ENCODE measurements around the gene HADHB. TPM values are rescaled to one million over a fixed set of nuclear protein-coding genes. Genes with fewer than 3 reads are reported as not detected.

The HADHB gene
- polyA plus RNA-seq, 1 of the 3 experiments (the other 2 are of a cell fraction): 108 TPM

- Histone ChIP-seq H3K27me3 (ENCODE audit: insufficient read depth) (peaks cover 5% of the 10 kb centered on the region; the same call in 1 of the 2 replicates), H3K4me2 (no peak overlapping the region), H4K20me1 (ENCODE audit: insufficient read depth) (no peaks in the 10 kb centered on the region), H3K36me3 (replicated peaks in 1 of 2; ENCODE audit: control insufficient read depth in 1 of 2, insufficient read depth in 2 of 2, low read length in 1 of 2) (no peaks in the 10 kb centered on the region), H3K9ac (no peak overlapping the region), H3K9me3 (no peaks in the 10 kb centered on the region), H3K27ac (ENCODE audit: low read depth in 2 of 2, low read length in 1 of 2) (no peak overlapping the region), H3F3A (replicated peaks; ENCODE audit: insufficient read depth) (no peaks in the 10 kb centered on the region), H2AFZ (ENCODE audit: low read depth) (no peak overlapping the region), H3K79me2 (ENCODE audit: insufficient read depth) (no peaks in the 10 kb centered on the region), H3K4me3 (ENCODE audit: low read depth in 2 of 2, low read length in 1 of 2) (no peak overlapping the region), H3K9me2 (no peaks in the 10 kb centered on the region), H3K4me1 (ENCODE audit: control insufficient read depth in 1 of 2, insufficient read depth in 2 of 2, low read depth in 1 of 2, low read length in 1 of 2) (peaks cover 0 to 5% of the 10 kb centered on the region in 2 experiments; a peak in 1 of 4 replicates)
- WGBS (ENCODE audit: low lambda C conversion rate): 59% methylated on average over 7 of the region's 8 CpGs
- TF ChIP-seq EZH2phosphoT487 (IDR thresholded peaks at IDR 0.05; ENCODE audit: borderline replicate concordance, low read depth): no peak
- no peak for TF ChIP-seq RFX5 (IDR thresholded peaks at IDR 0.05; ENCODE audit: low read length)
- TF ChIP-seq RCOR1 (IDR thresholded peaks at IDR 0.05; ENCODE audit: low read length): no peak
- no peak for TF ChIP-seq NFIC (IDR thresholded peaks at IDR 0.05; ENCODE audit: borderline replicate concordance)
- no peak for TF ChIP-seq USF2 (IDR thresholded peaks at IDR 0.05; ENCODE audit: borderline replicate concordance, low read depth, low read length)
- no peak for TF ChIP-seq USF1 (IDR thresholded peaks at IDR 0.05; ENCODE audit: borderline replicate concordance, low read depth)
- no peak for TF ChIP-seq JUND (IDR thresholded peaks at IDR 0.05)
- TF ChIP-seq FOXJ3 (CRISPR knock-in tag; IDR thresholded peaks at IDR 0.05): no peak
- TF ChIP-seq ELF1 (IDR thresholded peaks at IDR 0.05): no peak
- no peak for TF ChIP-seq YY1 (IDR thresholded peaks at IDR 0.05; ENCODE audit: low read depth)
- TF ChIP-seq GABPA (IDR thresholded peaks at IDR 0.05; ENCODE audit: low read depth): no peak
- ChIA-PET POLR2A (no interaction called here), CTCF (interaction anchor here (1.5 to 7.2 kb wide), 3 partner anchors 16 to 264 kb away, joined by 5 to 68 read pairs (median 48); no protein-coding TSS in a partner anchor)
- DNase-seq: no peak
Measured at GRCh38 chr2:26314243-26314642, 69.5 kb downstream of the HADHB start.

- H3K9ac ChIP-seq: no peak overlapping the region
- no peak overlapping the region for H3K4me2 ChIP-seq
- no peaks in the 10 kb centered on the region for H4K20me1 ChIP-seq (ENCODE audit: insufficient read depth)
- ChIA-PET CTCF (interaction anchor here (0.7 to 7.2 kb wide), 15 partner anchors 9 to 290 kb away, joined by 3 to 68 read pairs (median 3); no protein-coding TSS in a partner anchor), POLR2A (no interaction called here)
- H3K4me1 ChIP-seq (ENCODE audit: control insufficient read depth in 1 of 2, insufficient read depth in 2 of 2, low read depth in 1 of 2, low read length in 1 of 2): peaks cover 0 to 5% of the 10 kb centered on the region in 2 experiments; a peak in 1 of 4 replicates
- H3K79me2 ChIP-seq (ENCODE audit: insufficient read depth): no peaks in the 10 kb centered on the region
- no peak overlapping the region for H3K27ac ChIP-seq (ENCODE audit: low read depth in 2 of 2, low read length in 1 of 2)
- H3F3A ChIP-seq (replicated peaks; ENCODE audit: insufficient read depth): no peaks in the 10 kb centered on the region
- DNase-seq: peak; percentile 54
- no peak overlapping the region for H3K4me3 ChIP-seq (ENCODE audit: low read depth in 2 of 2, low read length in 1 of 2)
- H2AFZ ChIP-seq (ENCODE audit: low read depth): no peak overlapping the region
- no peaks in the 10 kb centered on the region for H3K36me3 ChIP-seq (replicated peaks in 1 of 2; ENCODE audit: control insufficient read depth in 1 of 2, insufficient read depth in 2 of 2, low read length in 1 of 2)
- H3K9me2 ChIP-seq: no peaks in the 10 kb centered on the region
- no peaks in the 10 kb centered on the region for H3K9me3 ChIP-seq
- peaks cover 10% of the 10 kb centered on the region; the same call in 1 of the 2 replicates for H3K27me3 ChIP-seq (ENCODE audit: insufficient read depth)
- WGBS (ENCODE audit: low lambda C conversion rate): 56% methylated on average over 2 of the region's 2 CpGs
- TF ChIP-seq SIN3A (IDR thresholded peaks at IDR 0.05; ENCODE audit: borderline replicate concordance, low read depth, low read length) (no peak), CTCF (IDR thresholded peaks at IDR 0.05) (peak; percentile 39), MEF2A (IDR thresholded peaks at IDR 0.05; ENCODE audit: borderline replicate concordance, low read depth) (no peak), SMC3 (IDR thresholded peaks at IDR 0.05; ENCODE audit: low read depth, low read length) (peak; percentile 53), GATA2 (CRISPR knock-in tag; IDR thresholded peaks at IDR 0.05) (no peak), IRF3 (IDR thresholded peaks at IDR 0.05; ENCODE audit: low read depth, low read length) (no peak), MXI1 (IDR thresholded peaks at IDR 0.05; ENCODE audit: low read depth, low read length) (no peak), REST (IDR thresholded peaks at IDR 0.05; ENCODE audit: low read depth, low read length) (no peak), USF2 (IDR thresholded peaks at IDR 0.05; ENCODE audit: borderline replicate concordance, low read depth, low read length) (no peak)
Measured at GRCh38 chr2:26316041-26316440, 71.3 kb downstream of the HADHB start.
